Peyer's patch (tissue), 4 donors: Measurements from ENCODE around the gene TMEM231. TPM values are rescaled to one million over a fixed set of nuclear protein-coding genes. Genes with fewer than 3 reads are reported as not detected.
A peak's percentile ranks its signal among the peaks of the same experiment; 100 is the strongest.

ENCODE experiments used
- DNase-seq, 3 donors: peaks; one replicate each; pipeline ENCODE4 v3.0.0-alpha.2; 2017 to 2019
- H3K27ac ChIP-seq, 4 donors: fragments of 200-600 bp; sonication (generic); one replicate each; pipeline ENCODE4 v1.5.1; 2016 to 2019
- H3K27me3 ChIP-seq, 2 donors: fragments of 200-600 bp; sonication (generic); one replicate each; pipeline ENCODE4 v1.5.1; 2019
- H3K36me3 ChIP-seq, 3 donors: fragments of 200-600 bp; sonication (generic); one replicate each; pipeline ENCODE4 v1.5.1; 2016 to 2019
- H3K4me1 ChIP-seq, 4 donors: fragments of 200-600 bp; sonication (generic); one replicate each; pipeline ENCODE4 v1.5.1; 2016 to 2019
- H3K4me3 ChIP-seq, 4 donors: fragments of 200-600 bp; sonication (generic); 1 replicate in 3 of 4; 2 replicates in 1 of 4; pipeline ENCODE4 v1.5.1; 2016 to 2019; ENCODE audit warnings: mild to moderate bottlenecking in 1 of 4
- H3K9me3 ChIP-seq, 4 donors: fragments of 200-600 bp; sonication (generic); one replicate each; pipeline ENCODE4 v1.5.1; 2016 to 2019; ENCODE audit warnings: mild to moderate bottlenecking in 1 of 4
- POLR2A ChIP-seq, 2 donors: fragments of 450-650 bp; IDR thresholded peaks; one replicate each; pipeline ENCODE4 v1.5.1; 2017; ENCODE audit warnings: antibody characterized with exemption in 2 of 2, mild to moderate bottlenecking in 2 of 2, moderate library complexity in 2 of 2
- total RNA-seq, 4 donors: library from RNA; depleted of rRNA; stranded (reverse); fragments of >200 nt; gene quantifications; one replicate each; pipeline ENCODE4 v1.1.0, GENCODE V29; 2016
- TF ChIP-seq, protein P1 (sequence below), 6 experiments: fragments of 450-650 bp in 4 of 6; fragments of 200-600 bp in 2 of 6; sonication (generic) in 1 of 6; IDR thresholded peaks; one replicate each; pipeline ENCODE4 v1.5.1; 2017 to 2019; ENCODE audit warnings: antibody characterized with exemption in 6 of 6, mild to moderate bottlenecking in 3 of 6, moderate library complexity in 1 of 6

Gene TMEM231
- total RNA-seq, 4 donors from 2014 or later = 3.3 to 17.9 (median 4.0) TPM

DNA sequence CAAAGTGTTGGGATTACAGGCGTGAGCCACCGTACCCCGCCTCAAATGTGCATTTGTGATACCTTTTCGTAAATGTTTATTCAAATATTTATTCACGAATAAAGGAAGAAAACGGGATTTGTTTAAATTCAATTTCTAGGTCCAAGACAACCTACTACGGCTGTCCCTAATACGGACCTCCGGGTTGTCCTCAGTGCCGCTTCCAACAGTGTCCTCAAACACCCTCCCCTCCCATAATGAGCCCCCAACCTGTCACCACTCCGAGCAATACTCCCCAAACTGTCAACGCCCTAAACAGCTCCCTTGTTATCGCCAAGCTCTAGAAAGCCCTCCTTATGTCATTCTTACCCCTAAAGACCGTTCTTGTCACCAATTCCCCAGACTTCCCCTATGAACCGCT is 9.6 kb upstream of the TMEM231 start:
- Histone ChIP-seq H3K9me3 (no peaks in the 10 kb centered on the region), H3K27me3 (no peaks in the 10 kb centered on the region), H3K4me3 (peak overlapping the region; percentile 82 to 97 (median 92)), H3K27ac (peak overlapping the region; percentile 59 to 81 (median 74)), H3K4me1 (peaks cover 0 to 35% (median 7%) of the 10 kb centered on the region in 4 donors), H3K36me3 (peaks cover 0 to 30% (median 0%) of the 10 kb centered on the region in 3 donors)
- no peak for DNase-seq
- TF ChIP-seq, protein P1, sequence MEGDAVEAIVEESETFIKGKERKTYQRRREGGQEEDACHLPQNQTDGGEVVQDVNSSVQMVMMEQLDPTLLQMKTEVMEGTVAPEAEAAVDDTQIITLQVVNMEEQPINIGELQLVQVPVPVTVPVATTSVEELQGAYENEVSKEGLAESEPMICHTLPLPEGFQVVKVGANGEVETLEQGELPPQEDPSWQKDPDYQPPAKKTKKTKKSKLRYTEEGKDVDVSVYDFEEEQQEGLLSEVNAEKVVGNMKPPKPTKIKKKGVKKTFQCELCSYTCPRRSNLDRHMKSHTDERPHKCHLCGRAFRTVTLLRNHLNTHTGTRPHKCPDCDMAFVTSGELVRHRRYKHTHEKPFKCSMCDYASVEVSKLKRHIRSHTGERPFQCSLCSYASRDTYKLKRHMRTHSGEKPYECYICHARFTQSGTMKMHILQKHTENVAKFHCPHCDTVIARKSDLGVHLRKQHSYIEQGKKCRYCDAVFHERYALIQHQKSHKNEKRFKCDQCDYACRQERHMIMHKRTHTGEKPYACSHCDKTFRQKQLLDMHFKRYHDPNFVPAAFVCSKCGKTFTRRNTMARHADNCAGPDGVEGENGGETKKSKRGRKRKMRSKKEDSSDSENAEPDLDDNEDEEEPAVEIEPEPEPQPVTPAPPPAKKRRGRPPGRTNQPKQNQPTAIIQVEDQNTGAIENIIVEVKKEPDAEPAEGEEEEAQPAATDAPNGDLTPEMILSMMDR (IDR thresholded peaks at IDR 0.05) = no peak
- no peak for TF ChIP-seq POLR2A (IDR thresholded peaks at IDR 0.05)

DNA sequence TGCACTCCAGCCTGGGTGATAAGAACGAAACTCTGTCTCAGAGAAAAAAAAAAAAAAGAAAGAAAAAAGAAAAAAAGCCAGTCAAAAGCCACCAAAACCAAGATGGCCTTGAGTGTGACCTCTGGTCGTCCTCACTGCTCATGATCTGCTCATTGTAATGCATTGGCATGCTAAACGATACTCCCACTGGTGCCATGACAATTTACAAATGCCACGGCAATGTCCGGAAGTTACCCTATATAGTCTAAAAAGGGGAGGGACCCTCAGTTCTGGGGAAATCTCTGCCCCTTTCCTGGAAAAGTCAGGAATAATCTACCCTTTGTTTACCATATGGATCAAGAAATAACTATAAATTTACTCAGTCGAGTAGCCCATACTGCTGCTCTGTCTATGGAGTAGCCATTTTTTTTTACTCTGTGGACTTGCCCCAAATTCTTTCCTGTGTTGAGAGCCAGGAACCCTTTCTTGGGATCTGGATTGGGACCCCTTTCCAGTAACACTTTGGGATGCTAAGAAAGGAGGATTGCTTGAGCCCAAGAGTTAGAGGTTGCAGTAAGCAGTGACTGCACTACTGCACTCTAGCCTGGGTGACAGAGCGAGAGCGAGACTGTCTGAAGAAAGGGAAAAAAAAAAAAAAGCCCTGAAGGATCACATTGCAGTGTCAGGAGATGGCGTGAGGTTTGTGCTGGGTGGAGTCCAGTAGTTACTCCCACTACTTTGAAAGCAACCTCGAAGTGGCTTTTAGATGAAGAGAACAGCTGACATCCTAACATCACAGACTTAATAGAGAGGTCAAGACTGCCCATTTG is 3.7 kb upstream of the TMEM231 start:
- Histone ChIP-seq H3K9me3 (peaks cover 0 to 2% (median 0%) of the 10 kb centered on the region in 4 donors), H3K4me3 (no peak overlapping the region), H3K4me1 (peaks cover 0 to 7% (median 0%) of the 10 kb centered on the region in 4 donors), H3K27me3 (no peaks in the 10 kb centered on the region), H3K36me3 (no peaks in the 10 kb centered on the region), H3K27ac (no peak overlapping the region)
- TF ChIP-seq, protein P1 (IDR thresholded peaks at IDR 0.05) = no peak
- no peak for TF ChIP-seq POLR2A (IDR thresholded peaks at IDR 0.05)
- no peak for DNase-seq

DNA sequence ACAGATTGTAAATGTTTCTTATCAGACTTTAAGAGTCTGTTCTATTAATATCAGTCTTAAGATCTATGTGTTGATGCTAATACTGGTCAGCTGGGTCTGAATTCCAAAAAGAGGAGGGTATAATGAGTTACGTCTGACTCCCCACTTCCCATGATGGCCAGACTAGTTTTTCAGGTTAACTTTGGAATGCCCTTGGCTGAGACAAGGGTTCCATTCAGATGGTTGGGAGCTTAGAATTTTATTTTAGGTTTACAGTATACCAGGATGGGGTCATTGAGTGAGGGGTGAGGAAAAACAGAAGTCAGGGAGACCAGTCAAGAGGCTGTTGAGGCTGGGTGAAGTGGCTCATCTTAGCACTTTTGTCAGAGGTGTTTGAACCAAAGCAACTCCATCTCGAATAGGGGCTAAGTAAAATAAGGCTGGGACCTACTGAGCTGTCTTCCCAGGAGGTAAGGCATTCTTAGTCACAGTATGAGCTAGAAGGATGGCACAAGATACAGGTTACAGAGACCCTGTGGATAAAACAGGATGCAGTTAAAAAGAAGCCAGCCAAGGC is 2.9 kb upstream of the TMEM231 start:
- Histone ChIP-seq H3K9me3 (peaks cover 0 to 2% (median 0%) of the 10 kb centered on the region in 4 donors), H3K4me3 (no peak overlapping the region), H3K27me3 (no peaks in the 10 kb centered on the region), H3K27ac (no peak overlapping the region), H3K36me3 (no peaks in the 10 kb centered on the region), H3K4me1 (peaks cover 0 to 7% (median 0%) of the 10 kb centered on the region in 4 donors)
- no peak for TF ChIP-seq POLR2A (IDR thresholded peaks at IDR 0.05)
- TF ChIP-seq, protein P1 (IDR thresholded peaks at IDR 0.05) = no peak
- DNase-seq = no peak

DNA sequence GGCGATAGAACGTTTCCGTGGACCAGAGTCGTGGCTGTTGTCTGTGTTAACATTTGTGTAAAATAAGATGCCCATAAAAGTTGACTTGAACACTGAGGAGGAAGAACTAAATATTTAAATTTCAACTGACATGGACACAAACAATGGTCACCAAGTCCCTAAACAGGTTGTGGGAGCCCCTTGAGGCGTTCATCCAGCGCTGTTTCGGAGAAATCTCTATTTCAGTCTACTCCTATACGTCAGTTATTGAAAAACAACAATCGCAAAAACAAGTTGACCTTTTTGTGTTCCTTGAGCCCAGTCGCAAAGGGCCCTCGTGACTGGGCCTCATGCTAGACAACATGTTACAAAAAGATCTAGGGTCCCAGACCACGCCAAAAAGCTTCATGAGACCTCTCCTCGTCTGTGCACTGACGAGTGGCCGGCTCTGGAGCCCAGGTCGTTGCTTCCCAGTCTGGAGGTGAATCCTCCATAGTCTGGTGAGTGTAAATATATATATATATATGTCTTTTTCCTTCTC is 439 bp upstream of the TMEM231 start:
- Histone ChIP-seq H3K27me3 (no peaks in the 10 kb centered on the region), H3K27ac (peak overlapping the region; percentile 35 to 82 (median 64)), H3K4me1 (peaks cover 0 to 7% (median 0%) of the 10 kb centered on the region in 4 donors), H3K9me3 (peaks cover 0 to 2% (median 0%) of the 10 kb centered on the region in 4 donors), H3K4me3 (peak overlapping the region; percentile 42 to 86 (median 67)), H3K36me3 (no peaks in the 10 kb centered on the region)
- DNase-seq = no peak
- TF ChIP-seq, protein P1 (IDR thresholded peaks at IDR 0.05) = peak in 1 of 6 experiments; percentile 3
- no peak for TF ChIP-seq POLR2A (IDR thresholded peaks at IDR 0.05)

DNA sequence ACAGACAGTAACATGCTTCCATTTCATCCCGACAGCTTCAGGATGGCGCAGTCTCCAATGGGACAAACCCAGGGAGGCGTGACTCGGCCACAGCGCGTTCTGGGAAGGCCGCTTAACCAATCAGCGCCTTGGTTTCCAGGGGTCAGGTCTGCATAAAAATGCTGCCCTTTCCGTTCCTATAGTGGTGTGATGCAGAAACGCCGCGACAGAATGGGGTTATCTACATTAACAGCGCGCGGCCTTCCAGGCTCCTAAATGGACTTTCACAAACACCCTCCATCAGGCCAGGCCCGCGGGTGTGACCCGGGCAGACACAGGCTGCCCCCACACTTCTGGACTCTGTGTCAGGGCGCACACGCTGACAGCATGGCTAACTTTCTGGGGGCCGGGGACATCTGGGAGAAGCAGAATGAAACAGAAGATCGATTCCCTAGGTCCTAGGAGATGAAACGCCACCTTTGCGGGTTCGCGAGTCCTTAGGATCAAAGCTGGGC is 792 bp downstream of the TMEM231 start:
- Histone ChIP-seq H3K36me3 (no peaks in the 10 kb centered on the region), H3K27ac (peak overlapping the region; percentile 35 to 82 (median 64)), H3K4me1 (peaks cover 0 to 7% (median 0%) of the 10 kb centered on the region in 4 donors), H3K27me3 (no peaks in the 10 kb centered on the region), H3K9me3 (peaks cover 0 to 2% (median 0%) of the 10 kb centered on the region in 4 donors), H3K4me3 (peak overlapping the region; percentile 42 to 86 (median 67))
- TF ChIP-seq POLR2A (IDR thresholded peaks at IDR 0.05) = no peak
- TF ChIP-seq, protein P1 (IDR thresholded peaks at IDR 0.05) = no peak
- peak; percentile 44 to 78 (median 72) for DNase-seq
